ENCODE data around the gene LRMDA.

LRMDA gene

GRCh38 chr10:76447578-76447977, 1016.2 kb downstream of the LRMDA start:
- TF ChIP-seq, protein P1, sequence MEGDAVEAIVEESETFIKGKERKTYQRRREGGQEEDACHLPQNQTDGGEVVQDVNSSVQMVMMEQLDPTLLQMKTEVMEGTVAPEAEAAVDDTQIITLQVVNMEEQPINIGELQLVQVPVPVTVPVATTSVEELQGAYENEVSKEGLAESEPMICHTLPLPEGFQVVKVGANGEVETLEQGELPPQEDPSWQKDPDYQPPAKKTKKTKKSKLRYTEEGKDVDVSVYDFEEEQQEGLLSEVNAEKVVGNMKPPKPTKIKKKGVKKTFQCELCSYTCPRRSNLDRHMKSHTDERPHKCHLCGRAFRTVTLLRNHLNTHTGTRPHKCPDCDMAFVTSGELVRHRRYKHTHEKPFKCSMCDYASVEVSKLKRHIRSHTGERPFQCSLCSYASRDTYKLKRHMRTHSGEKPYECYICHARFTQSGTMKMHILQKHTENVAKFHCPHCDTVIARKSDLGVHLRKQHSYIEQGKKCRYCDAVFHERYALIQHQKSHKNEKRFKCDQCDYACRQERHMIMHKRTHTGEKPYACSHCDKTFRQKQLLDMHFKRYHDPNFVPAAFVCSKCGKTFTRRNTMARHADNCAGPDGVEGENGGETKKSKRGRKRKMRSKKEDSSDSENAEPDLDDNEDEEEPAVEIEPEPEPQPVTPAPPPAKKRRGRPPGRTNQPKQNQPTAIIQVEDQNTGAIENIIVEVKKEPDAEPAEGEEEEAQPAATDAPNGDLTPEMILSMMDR (IDR thresholded peaks at IDR 0.05) = no peak
- peaks cover 5% of the 10 kb centered on the region for H3K27me3 Mint-ChIP-seq (ENCODE audit: low read depth, poor library complexity)
- no peaks in the 10 kb centered on the region for H3K36me3 Mint-ChIP-seq (ENCODE audit: low read depth)
- H3K4me3 Mint-ChIP-seq = no peak overlapping the region
- DNase-seq = no peak
- H3K4me1 Mint-ChIP-seq = peaks cover 24% of the 10 kb centered on the region
- H3K9me3 Mint-ChIP-seq = no peaks in the 10 kb centered on the region
- H3K27ac Mint-ChIP-seq = no peak overlapping the region

DNA sequence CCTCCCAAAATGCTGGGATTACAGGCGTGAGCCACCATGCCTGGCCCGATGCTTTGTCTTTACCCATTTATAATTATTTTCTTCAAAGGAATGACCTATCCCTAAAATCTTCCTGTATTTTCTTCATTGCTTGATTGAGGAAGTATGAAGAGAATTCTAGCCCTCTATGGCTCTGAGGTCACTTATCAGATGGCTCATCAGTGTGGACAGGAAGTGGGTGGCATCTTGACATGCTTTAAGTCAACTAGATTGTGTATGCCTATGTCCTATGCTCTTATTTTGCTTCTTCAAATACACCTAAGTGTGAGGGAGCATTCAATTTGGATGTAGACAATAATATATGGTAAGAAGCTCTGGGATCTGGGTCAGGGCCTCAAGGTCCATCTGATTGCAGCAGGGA, 1020.5 kb downstream of the LRMDA start:
- Mint-ChIP-seq H3K27ac (no peak overlapping the region), H3K36me3 (ENCODE audit: low read depth) (no peaks in the 10 kb centered on the region), H3K9me3 (peaks cover 19% of the 10 kb centered on the region), H3K4me3 (no peak overlapping the region), H3K4me1 (peaks cover 6% of the 10 kb centered on the region), H3K27me3 (ENCODE audit: low read depth, poor library complexity) (peaks cover 3% of the 10 kb centered on the region)
- TF ChIP-seq, protein P1 (IDR thresholded peaks at IDR 0.05) = no peak
- no peak for DNase-seq

- Mint-ChIP-seq H3K4me1 (peaks cover 2% of the 10 kb centered on the region), H3K27me3 (ENCODE audit: low read depth, poor library complexity) (peaks cover 3% of the 10 kb centered on the region), H3K27ac (no peak overlapping the region), H3K9me3 (peaks cover 27% of the 10 kb centered on the region), H3K4me3 (no peak overlapping the region), H3K36me3 (ENCODE audit: low read depth) (peaks cover 8% of the 10 kb centered on the region)
- TF ChIP-seq, protein P1 (IDR thresholded peaks at IDR 0.05) = no peak
- DNase-seq = no peak
Observed at GRCh38 chr10:76453332-76453731, 1021.9 kb downstream of the LRMDA start.

DNA sequence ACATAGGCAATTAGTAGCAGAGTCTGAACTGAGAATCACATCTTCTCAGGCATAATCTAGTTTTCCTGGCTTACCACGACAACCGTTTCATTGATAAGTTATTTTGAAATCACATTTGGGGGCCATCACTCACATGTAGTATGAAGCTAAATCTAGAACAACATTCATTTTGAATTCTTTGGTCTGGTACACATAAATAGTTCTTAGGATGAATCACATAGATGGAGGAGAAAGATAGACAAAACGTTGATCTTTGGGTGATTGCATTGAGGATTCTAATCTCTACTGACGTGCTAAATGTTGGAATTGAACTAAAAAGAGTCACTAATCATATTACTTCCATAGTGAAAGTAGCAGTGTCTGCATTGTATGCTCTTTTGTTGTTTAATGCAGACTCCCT, 1022.6 kb downstream of the LRMDA start:
- H3K27me3 Mint-ChIP-seq (ENCODE audit: low read depth, poor library complexity) = peaks cover 3% of the 10 kb centered on the region
- H3K27ac Mint-ChIP-seq = no peak overlapping the region
- H3K4me3 Mint-ChIP-seq = no peak overlapping the region
- no peak for DNase-seq
- TF ChIP-seq, protein P1 (IDR thresholded peaks at IDR 0.05) = no peak
- peaks cover 27% of the 10 kb centered on the region for H3K9me3 Mint-ChIP-seq
- H3K4me1 Mint-ChIP-seq = peaks cover 8% of the 10 kb centered on the region
- peaks cover 8% of the 10 kb centered on the region for H3K36me3 Mint-ChIP-seq (ENCODE audit: low read depth)

GRCh38 chr10:76454506-76455140, 1023.2 kb downstream of the LRMDA start:
- no peak for DNase-seq
- Mint-ChIP-seq H3K4me1 (peaks cover 13% of the 10 kb centered on the region), H3K9me3 (peaks cover 27% of the 10 kb centered on the region), H3K4me3 (no peak overlapping the region), H3K27me3 (ENCODE audit: low read depth, poor library complexity) (peaks cover 3% of the 10 kb centered on the region), H3K36me3 (ENCODE audit: low read depth) (peaks cover 8% of the 10 kb centered on the region), H3K27ac (no peak overlapping the region)
- TF ChIP-seq, protein P1 (IDR thresholded peaks at IDR 0.05) = no peak

DNA sequence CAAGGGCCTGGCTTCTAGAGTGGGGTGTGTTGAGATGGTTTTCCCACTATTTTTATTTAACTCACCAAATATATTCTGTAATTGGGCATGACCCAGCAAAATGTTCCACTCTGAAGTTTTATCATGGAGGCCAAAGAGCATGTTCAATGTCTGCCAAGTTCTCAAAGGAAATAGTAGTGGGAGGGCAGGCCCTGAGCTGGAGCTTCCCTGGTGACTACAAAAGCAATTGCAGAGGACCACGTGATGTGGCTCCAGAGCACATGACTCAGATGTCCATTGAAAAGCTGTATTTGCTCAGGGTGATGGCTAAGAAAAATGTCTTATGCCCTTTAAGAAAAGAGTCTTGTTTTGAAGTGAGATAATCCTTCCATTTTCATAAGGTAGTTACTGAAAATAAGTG, 1024.8 kb downstream of the LRMDA start:
- H3K9me3 Mint-ChIP-seq = peaks cover 27% of the 10 kb centered on the region
- H3K4me3 Mint-ChIP-seq = no peak overlapping the region
- H3K27ac Mint-ChIP-seq = no peak overlapping the region
- TF ChIP-seq, protein P1 (IDR thresholded peaks at IDR 0.05) = no peak
- DNase-seq = no peak
- H3K27me3 Mint-ChIP-seq (ENCODE audit: low read depth, poor library complexity) = peaks cover 3% of the 10 kb centered on the region
- H3K36me3 Mint-ChIP-seq (ENCODE audit: low read depth) = peaks cover 8% of the 10 kb centered on the region
- peaks cover 14% of the 10 kb centered on the region for H3K4me1 Mint-ChIP-seq

All from nephron progenitor cell (in vitro differentiated cells).